GM18499 (cell line): ENCODE results near the gene TET3.

Experiments used
- ATAC-seq: cut with Tn5 transposase; IDR thresholded peaks from one replicate; pipeline ENCODE4 v1.9.1; 2021; ENCODE audit warnings: moderate number of reproducible peaks; ENCODE audit not compliant: insufficient read depth, unreplicated experiment

Gene TET3

DNA sequence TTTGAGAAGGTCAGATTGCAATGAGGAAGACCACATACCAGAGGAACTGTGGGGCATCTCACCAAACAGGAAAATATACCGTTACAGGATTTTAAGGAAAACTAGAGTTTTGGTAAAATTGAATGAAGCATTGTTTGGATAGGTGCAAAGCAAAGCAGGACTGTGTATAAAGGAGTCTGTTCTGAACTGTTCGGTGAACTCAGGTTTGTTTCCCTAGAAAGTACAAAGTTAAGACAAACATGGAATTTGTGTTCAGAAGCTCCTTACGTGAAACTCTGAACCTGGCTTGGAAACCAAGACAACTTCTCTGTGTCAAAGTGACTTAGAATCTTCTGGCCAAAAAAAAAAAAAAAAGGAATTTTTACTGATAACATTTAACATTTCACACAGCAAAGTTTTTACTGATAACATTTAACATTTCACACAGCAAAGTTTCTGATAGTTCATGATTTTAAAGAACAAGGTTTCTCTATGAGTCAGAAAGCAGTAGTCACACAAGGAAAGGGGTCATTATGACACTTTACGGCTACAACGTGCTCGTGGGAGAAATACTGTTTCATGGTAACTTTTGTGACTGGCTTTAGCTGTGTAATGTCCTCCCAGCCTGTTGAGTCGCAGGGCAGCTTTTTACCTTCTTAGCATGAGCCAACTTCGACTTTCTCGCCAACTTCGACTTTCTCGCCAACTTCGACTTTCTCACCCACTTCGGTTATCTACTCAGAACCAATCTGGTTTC, 21.2 kb upstream of the TET3 start:
- no peak for ATAC-seq

DNA sequence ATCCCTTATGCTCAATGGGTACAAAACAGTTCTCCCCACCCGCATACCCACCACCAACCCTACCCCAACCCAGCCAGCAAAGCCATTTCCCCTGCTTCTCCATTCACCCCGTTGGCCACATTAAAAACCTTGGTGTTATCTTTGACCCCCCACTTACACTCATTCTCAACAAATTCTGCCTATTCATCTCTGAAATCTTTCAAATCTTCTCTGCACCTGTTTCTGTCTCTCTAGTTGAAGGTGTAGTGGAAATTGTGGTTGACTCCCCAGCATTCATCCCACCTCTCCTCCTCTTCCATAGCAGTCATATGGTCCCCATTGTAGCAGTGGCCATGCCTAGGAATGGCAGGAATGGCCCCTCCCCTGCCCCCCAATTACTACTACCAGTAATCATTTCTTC, 20.5 kb upstream of the TET3 start:
- no peak for ATAC-seq

- no peak for ATAC-seq
Measured at GRCh38 chr2:73965053-73965452, 19.7 kb upstream of the TET3 start.

GRCh38 chr2:73968357-73968937, 16.3 kb upstream of the TET3 start:
- ATAC-seq: no peak

GRCh38 chr2:73969356-73969755, 15.4 kb upstream of the TET3 start:
- no peak for ATAC-seq

DNA sequence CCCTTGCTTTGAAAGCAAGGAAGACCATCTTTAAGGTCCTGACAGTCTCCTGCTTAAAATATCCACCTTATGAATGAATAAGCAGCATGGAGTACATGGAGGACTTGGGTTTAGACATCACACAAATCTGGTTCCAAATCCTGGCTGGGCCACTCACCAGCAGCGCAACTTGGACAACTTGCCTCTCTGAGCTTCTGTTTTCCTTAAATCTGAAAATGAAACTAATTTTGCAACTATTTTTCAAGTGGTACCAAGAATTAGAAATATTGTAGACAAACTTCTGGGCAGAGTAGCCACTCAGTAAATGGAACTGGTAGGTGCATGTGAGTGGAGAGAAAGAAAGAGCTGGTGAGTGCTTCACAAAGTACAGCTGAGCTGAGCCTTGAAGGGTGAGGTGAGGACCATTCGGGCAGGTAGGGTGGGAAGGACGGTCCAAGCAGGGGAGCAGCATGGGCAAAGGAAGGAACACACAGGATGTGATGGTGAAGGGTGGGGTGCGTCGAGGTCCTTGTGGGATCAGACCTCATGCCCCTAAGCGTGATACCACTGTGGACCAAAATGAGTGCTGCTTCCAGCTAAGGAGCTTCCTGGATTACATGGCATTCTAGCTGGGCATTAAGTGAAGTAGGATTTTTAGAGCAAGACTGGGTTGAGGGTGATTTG, 14.4 kb upstream of the TET3 start:
- no peak for ATAC-seq

- ATAC-seq: no peak
Measured at GRCh38 chr2:73970850-73971471, 13.7 kb upstream of the TET3 start.

DNA sequence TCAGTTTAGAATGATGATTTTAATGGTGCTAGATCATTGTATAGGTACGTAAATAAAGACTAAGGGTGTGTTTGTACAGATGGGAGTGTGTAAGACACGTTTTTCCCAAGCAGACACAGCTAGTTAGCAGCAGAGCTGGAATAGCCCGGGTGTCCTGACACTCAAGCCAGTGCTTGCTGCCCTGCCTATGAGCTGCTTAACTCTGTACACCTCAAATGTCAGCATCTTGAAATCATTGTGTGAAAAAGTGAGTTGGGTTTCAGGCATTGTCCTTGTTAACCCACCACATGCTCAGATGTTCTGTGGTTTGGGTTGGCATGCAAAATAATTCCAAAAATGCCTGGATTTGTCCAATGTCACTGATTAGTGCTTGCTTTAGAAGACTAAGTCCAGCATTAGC, 13.0 kb upstream of the TET3 start:
- no peak for ATAC-seq

DNA sequence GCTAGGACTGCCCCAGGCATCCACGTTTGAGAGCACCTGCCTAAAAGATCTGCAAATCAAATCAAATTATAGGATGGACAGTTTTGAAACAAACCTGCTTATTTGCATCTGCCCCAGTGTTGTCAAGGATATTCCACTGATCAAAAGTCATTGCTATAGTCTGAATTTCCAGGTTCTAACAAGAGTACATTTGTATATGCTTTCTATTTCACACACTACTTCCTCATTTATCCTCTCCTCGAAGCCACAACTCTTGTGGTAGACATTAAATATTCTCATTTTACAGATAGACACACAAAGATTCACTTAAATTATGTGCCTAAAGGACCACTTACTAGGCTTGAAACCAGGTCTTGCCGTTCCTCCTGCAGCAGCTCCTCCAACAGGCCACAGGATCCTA, 11.9 kb upstream of the TET3 start:
- ATAC-seq: no peak

GRCh38 chr2:73975731-73976130, 9.0 kb upstream of the TET3 start:
- ATAC-seq: no peak

DNA sequence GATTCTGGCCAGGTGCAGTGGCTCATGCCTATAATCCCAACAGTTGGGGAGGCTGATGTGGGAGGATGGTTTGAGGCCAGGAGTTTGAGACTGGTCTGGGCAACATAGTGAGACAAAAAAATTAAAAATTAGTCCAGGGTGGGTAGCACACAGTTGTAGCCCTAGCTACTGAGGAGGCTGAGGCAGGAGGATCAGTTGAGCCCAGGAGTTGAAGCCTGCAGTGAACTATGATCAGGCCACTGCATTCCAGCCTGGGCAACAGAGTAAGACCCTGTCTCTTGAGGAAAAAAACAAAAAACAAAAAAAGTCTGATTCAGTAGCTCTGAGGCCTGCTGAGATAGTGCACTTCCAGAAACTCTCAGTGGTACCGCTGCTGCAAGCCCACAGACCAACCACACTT, 7.9 kb upstream of the TET3 start:
- ATAC-seq: no peak

DNA sequence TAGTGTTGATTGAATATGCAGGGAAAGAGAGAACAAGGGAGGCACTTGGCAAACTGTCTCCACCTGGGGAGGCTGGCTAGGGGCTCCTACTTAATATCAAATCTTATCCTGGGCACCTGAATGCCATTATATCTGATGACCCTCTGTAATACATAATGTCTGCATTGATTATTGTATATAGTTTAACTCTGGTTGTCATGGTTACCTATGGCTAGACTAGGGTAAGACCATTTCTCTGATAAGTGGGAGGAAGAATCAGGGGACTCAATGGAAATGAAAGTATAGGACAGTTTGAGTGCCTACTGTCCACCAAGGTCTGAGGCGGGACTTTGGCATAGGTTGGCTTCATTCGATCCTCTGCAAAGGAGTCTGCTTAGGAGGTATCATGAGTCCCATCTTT, 7.2 kb upstream of the TET3 start:
- ATAC-seq: no peak

- ATAC-seq: no peak
Measured at GRCh38 chr2:73979021-73979420, 5.7 kb upstream of the TET3 start.

GRCh38 chr2:73979686-73980085, 5.0 kb upstream of the TET3 start:
- ATAC-seq: no peak

DNA sequence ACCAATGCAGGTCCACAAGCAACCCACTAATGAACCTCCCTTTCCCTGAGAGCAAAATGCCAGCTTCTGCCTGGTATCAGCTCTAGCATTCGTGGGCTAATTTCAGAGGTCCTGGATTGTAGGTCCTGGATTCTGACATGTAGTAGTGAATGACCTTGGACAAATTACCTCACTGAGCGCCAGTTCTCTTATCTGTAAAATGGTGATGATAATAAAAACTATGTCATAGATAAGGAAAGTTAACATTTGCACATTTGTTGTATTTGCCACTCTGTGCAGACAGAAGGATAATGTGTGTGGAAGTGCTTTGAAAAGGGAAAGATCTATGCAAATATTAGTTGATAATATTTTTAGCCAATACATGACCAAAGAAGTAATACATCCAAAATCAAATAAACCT, 4.1 kb upstream of the TET3 start:
- ATAC-seq: no peak

DNA sequence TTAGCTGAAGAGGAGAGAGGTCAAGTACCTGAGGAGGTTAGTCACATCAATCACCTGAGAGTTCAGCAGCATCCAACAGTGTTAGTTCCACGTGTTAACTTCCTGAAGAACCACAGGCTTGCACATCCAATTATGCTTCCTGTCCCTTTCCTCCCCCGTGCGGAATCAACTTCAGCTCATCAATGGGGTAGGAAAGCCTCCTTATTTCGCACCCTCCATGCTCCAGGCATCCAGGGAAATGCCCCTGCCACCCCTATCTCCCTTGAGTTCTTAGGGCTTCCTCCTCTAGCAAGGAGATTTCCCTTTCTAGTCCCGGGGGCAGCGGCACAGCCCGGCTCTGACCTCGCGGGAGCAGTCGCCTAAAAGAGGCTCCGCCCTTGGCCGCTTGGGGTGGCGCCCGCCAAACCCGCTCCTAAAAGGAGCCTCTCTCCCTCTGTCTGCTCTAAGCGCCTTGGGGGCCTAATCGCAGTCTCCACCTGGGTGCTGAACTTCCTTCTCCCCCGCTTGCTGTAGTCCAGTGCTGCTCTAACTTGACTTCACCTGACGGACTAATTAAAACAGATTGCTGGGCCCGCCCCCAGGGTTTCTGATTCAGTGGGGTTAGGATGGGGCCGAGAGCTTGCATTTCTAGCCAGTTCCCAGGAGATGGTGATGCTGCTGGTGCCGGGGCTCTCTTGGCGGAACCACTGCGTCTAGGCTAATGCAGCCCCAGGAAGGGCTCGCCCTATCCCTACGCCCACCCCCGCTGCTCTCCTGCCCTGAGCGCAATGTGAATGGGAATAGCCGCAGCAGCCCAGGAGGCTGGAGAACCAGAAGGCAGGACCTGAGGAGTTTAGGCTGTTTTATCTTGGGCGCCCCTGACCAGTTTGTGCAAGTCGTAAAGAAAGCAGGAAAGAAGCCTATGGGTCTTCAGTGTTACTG, 3.4 kb upstream of the TET3 start:
- ATAC-seq: no peak

DNA sequence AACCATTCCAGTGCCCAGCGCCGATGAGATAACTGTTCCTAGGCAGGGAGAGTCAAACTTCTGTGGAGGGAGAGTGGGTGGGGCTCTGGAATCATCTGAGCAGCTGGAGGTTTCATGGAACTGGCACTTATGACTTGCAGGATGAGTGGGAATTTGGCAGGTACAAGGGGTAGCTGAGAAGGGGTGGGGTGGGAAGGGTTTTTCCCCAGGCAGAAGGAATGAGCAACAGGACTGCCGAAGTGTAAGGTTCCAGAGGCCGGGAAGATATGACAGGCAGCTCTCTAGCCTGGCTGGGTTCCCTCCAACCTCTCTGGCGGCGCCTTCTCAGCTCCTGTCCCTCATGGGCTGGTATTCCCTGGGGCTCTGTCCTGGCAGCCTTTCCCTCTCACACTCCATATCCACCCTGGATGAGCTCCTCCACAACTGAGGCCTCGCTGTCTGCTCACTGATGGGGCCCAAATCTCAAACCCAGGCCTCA, 2.5 kb upstream of the TET3 start:
- ATAC-seq: no peak

DNA sequence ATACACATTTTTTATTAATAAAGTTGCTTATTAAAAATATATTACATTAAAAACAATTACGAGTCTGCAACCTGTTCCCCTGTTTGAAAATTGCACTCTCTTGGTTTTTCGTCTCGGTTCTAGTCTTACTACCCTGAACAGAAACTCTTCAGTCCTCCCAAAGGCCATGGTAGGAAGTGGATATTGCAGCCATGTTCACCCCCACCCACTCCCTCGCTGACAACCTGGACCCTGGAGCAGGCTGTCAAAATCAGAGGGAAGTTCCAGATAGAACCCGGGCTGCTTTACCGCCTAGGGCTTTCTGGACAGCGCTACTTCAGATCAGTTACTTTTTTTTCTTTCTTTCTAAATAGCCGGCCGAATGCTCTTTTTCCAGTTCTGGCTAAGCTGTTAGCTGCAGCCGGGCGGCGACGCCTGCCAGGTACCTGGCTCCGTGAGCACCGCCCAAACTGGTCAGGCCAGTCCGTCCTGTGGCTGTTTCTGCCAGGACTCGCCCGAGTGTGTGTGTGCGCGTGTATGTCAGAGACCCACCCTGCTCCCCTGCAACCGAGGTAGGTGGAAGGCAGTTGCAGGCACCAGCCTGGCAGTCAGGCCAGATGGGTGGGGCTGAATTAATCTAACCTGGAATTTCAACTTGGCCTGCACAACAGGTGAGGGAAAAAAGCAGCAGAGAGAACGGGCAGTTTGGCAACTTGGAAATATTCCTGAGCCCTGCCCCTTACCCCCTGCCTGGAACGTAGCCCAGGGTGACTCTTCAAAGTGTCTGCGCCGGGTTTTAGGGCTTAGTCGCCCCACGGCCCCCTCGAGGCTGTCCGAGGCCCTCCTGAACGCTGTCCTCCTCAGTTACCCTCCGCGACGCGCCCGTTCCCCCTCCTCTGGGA, 1.1 kb upstream of the TET3 start:
- ATAC-seq: no peak

DNA sequence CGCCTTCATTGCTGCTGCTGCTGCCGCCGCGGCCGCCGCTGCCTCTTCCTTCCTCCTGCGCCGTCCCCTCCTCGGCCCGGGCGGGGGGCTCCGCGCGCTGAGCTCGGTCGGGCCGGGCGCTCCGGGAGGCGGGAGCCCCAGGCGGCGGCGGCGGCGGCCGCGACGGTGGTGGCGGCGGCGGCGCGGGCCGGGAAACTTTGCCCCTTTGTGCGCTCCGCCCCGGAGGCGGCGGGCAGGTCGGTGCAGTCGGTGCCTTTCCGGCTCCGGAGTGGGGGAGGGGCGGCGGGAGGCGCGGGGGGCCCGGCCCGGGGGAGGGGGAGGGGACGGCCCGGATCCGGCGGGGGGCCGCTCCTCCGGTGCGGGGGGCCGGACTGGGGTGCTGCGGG, 205 bp downstream of the TET3 start:
- ATAC-seq: no peak
